Ramos (cell line): ENCODE data around the gene ZNF177.

Experiments used
- in situ Hi-C: fragments of 300-500 bp; cut with MboI; formaldehyde crosslinking; loops from one replicate; pipeline ENCODE4 v1.14.3; 2022; ENCODE audit warnings: low sequenced_read_pairs; ENCODE audit not compliant: unreplicated experiment

The ZNF177 gene

DNA sequence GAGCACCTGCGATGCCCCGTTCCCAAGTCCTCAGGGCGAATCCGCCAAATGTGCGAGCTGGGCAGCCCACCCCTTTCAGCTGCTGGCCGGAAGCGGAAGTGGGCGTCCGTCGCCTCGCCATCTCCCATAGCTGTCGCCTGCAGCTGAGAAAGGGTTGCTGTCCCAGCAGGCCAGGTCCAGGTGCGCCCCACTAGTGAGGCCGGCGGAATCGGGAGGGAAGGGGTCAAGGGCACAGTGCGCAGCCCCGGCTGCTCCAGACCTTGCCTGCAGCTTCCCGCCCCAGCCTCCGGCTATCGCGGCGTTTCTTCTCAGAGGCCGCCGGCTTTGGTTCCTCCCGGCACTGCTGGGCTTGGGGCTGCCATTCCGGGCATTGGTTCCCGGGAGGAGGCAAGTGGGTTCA lies at the start of gene ZNF177:
TSS of gene ZNF177 (plus strand) at position 109 of the 400 bp plus-strand sequence. CDS start 15,299 bp downstream, outside the sequence.
- in situ Hi-C loops = no loop called here

DNA sequence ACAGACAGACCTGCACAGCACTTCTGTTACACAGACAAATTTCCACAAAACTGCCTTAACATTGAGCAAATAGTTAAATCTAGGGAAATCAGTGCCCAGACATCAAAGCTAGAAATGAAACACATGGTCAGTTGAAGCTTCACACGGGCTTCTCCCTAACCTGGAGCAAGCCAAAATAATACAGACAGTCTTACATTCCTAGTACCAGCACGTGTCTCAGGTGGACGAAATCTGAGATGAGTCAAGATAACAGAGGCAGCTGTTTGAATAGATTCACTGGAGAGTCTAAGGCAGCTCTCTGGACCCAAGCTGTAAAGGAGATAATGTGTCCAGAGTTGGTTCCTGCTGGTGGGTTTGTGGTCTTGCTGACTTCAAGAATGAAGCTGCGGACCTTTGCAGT lies 49.1 kb upstream of the ZNF177 start:
- in situ Hi-C loops = loop anchor here (25.0 kb wide), 1 partner anchor 499 kb away; the partner anchor contains the start of gene FBXL12

DNA sequence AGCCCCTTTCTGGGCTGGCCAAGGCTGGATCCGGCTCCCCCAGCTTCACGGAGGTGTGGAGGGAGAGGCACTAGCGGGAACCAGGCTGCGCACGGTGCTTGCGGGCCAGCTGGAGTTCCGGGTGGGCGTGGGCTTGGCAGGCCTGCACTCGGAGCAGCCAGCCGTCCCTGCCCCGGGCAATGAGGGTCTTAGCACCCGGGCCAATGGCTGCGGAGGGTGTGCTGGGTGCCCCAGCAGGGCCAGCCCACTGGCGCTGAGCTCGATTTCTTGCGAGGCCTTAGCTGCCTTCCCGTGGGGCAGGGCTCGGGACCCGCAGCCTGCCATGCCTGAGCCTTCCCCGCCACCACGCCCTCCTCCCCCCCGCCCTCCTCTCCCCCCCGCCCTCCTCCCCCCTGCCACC lies 41.5 kb upstream of the ZNF177 start:
- in situ Hi-C loops = loop anchor here (25.0 kb wide), 1 partner anchor 491 kb away; the partner anchor contains the start of gene FBXL12

DNA sequence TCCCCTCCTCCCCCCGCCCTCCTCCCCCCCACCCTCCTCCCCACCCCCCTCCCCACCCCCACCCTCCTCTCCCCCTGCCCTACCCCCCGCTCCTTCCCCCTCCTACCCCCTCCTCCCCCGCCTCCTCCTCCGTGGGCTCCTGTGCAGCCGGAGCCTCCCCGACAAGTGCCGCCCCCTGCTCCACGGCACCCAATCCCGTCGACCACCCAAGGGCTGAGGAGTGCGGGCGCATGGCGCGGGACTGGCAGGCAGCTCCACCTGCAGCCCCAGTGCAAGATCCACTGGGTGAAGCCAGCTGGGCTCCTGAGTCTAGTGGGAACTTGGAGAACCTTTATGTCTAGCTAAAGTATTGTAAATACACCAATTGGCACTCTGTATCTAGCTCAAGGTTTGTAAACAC lies 41.1 kb upstream of the ZNF177 start:
- in situ Hi-C loops = loop anchor here (25.0 kb wide), 1 partner anchor 491 kb away; the partner anchor contains the start of gene FBXL12

DNA sequence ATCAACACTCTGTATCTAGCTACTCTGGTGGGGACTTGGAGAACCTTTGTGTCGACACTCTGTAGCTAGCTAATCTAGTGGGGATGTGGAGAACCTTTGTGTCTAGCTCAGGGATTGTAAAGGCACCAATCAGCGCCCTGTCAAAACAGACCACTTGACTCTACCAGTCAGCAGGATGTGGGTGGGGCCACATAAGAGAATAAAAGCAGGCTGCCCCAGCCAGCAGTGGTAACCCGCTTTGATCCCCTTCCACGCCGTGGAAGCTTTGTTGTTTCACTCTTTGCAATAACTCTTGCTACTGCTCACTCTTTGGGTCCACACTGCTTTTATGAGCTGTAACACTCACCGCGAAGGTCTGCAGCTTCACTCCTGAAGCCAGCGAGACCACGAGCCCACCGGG lies 40.6 kb upstream of the ZNF177 start:
- in situ Hi-C loops = loop anchor here (25.0 kb wide), 1 partner anchor 490 kb away; the partner anchor contains the start of gene FBXL12

DNA sequence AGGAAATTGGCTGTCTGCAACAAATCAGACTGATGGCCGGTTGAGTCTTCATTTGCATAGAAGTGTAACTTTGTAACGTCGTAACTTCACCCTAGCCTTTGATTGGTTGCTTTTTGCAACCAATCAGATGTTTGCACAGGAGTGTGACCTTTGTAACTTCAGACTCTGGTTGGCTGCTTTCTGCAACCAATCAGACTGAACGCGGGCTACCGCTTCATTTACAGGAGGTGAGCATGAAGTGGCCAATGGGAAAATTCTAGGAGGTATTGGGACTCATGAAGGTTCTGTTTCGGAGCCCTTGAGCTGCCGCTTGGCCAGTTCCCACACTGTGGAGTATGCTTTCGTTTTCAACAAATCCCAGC lies 39.3 kb upstream of the ZNF177 start:
- in situ Hi-C loops = loop anchor here (25.0 kb wide), 1 partner anchor 489 kb away; the partner anchor contains the start of gene FBXL12

DNA sequence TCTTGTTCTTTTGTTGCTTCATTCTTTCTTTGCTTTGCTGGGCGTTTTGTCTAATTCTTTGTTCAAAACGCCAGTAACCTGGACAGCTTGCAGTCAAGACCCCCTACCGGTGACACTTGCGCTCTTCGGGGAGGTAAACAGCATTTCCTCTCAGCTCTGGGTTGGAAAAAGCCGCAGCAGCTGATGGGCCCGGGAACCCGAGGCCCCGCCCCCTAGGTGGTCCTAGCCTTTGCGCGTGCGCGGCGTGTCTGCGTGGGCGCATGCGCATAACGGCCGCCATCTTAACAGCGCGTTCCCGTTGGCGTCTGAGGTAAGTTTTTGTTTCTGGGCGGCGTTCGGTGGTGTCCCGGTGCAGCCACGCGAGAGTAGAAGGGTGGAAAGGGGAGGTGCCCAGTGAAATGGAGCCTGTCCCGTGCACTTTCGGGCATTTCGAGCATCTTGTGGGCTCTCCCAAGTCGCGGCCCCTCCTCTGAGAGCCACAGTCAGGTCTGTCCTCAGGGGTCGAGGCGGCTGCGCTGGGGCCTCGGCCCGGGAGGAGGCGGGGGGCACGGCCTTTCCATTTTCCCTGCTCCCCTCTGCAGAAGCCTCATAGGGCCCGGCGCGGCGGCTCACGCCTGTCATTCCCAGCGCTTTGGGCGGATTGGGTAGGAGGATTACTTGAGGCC lies 38.8 kb upstream of the ZNF177 start, which contains the start of gene ZNF559:
TSS of gene ZNF559 (plus strand) at position 261 of the 665 bp plus-strand sequence. CDS start 14,371 bp downstream, outside the sequence.
- in situ Hi-C loops = loop anchor here (25.0 kb wide), 1 partner anchor 488 kb away; the partner anchor contains the start of gene FBXL12

DNA sequence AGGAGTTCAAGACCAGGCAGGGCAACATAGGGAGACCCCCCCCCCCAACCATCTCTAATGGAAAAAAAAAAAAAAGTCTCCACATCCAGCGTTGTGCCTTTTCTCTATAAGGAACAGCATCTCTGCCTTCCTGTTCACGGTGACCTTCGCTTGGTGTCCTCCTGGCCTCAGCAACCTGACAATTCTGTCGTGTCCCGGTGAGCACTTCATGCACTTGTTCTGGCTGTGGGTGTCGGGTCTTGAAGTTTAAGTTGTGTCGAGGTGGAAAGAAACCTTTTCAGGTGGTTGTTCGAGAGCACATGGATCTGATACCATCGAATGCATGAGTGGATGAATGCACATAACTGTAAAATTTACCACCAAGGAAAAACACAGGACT lies 38.2 kb upstream of the ZNF177 start:
- in situ Hi-C loops = loop anchor here (25.0 kb wide), 1 partner anchor 488 kb away; the partner anchor contains the start of gene FBXL12

DNA sequence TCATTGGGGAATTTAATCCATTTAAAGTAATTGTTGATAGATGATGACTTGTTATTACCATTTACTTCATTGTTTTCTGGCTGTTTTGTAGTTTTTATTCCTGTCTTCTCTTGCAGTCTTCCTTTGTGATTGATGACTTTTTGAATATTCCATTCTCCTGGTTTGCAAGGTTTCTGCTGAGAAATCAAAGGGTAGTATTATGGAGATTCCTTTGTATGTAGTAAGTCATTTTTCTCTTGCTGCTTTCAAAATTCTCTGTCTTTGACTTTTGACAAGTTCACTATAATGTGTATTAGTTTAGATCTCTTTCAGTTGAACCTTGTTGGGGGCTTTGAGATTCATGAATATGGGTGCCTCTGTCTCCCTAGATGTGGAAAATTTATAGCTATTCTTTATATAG lies 32.8 kb upstream of the ZNF177 start:
- in situ Hi-C loops = no loop called here

DNA sequence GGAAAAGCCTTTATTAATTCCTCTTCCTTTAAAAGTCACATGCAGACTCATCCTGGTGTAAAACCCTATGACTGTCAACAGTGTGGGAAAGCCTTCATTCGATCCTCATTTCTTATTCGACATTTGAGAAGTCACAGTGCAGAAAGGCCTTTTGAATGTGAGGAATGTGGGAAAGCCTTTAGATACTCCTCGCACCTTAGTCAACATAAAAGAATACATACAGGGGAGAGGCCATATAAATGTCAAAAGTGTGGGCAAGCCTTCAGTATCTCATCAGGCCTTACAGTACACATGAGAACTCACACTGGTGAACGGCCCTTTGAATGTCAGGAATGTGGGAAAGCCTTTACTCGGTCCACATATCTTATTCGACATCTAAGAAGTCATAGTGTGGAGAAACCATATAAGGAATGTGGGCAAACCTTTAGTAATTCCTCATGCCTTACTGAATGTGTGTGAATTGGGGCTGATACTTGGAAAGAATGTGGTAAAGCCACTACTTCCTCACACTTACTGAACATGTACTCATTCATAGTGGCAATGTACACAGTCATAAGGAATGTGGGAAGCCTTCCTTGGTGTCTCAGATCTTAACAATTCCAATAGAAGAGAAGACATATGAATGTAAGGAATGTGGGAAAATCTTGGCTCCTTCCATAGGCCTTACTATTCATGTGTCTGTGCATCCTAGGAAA lies 20.1 kb upstream of the ZNF177 start:
- in situ Hi-C loops = no loop called here

DNA sequence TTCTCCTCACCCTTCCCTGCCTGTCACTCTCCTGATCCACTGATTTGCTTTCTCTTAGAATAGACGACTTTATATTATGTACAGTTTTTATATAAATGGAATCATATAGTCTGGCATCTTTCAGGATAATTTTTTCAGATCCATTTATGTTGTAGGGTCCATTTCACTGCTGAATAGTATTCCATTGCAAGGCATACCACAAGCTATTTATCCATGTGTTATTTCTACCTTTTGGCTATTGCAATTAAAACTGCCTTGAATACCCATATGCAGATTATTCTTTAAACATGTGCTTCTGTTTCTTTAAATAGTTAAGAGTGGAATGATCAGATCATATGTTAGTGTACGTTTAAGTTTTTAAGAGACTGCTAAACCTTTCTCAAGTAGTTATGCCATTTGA lies 17.8 kb upstream of the ZNF177 start:
- in situ Hi-C loops = no loop called here

DNA sequence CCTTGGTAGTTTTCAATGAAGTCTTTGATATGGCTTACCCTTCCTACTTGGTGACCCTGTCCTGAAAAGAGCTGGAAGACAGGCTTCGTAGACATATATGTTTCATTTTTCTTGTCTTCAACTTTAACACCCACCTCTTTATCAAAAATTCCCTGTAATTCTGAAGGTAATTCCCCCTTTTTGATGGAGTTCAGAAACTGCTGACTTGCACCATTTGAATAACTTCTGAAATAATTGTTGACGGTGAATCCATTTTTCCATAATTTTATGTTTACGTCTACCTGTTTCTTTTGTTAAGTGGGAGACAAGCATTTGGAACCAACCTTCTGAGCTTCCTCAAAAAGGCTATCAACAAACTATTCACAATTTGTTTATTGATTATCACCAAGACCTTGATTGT lies 14.6 kb upstream of the ZNF177 start:
- in situ Hi-C loops = no loop called here

DNA sequence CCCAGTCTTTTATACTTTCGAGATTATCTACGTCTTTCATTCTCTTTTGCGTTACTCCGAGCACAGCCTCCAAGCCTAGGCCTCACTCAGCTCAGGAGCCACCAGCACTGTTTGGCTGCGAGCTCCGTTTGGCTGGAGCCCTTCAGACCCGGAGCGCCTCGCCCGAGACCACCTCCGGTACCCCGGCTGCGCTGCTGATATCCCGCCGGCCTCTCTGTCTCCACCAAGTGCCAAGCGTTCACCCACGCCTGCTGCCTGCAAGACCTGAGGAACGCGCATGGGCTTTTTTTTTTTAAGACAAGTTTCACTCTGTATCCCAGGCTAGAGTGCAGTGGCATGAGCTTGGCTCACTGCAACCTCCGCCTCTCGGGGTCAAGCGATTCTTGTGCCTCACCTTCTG lies 14.1 kb upstream of the ZNF177 start:
- in situ Hi-C loops = no loop called here

DNA sequence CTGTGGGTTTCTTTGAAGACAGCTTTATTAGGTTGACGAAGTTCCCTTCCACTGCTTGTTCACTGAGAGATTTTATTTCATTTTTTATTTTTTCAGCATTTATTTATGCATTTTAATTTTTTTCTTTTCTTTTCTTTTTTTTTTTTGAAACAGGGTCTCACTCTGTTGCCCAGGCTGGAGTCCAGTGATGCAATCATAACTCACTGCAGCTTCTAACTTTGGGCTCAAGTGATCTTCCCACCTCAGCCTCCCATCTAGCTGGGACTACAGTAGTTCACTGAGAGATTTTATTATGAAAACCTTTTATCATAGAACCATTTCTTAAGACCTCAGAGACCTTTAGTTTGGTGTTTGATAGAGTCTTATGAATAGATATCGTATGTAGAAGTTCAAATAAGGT lies 10.3 kb upstream of the ZNF177 start:
- in situ Hi-C loops = no loop called here

DNA sequence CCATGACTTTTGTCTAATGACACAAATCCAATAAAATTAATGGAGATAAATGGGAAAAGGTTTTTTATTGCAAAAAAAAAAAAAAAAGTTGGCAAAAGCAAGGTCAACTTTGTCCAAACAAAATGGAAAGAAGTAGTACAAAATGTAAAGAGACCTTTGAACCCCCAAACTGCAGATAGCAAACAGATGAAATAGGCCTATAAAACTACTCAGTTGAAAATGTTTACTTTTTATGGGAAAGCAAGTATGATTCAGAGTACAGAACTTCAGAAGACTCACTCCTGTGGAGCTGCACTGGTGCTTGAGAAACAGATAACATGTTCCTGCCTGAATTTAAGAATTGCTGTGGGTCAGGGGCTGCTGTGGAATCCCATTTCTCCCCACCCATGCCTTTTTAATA lies 9.8 kb upstream of the ZNF177 start:
- in situ Hi-C loops = no loop called here

DNA sequence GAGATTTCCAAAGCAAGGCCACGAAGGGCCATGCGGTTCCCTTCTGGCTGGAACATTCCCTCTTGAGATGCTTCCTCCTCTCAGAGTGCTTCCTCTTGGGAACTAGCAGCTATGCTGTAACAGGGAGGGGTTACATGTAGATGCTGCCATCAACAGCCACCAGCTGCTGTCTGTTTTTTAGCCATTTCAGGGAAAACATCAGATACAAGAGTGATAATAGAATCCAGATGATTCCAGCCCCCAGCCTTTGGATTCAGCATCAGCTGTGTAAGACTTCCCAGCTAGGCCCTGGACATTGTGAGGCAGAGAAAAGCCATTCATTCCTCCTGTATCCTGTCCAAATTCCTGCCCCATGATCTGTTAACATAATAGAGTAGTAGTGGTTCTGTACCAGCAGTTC lies 8.2 kb upstream of the ZNF177 start:
- in situ Hi-C loops = no loop called here

DNA sequence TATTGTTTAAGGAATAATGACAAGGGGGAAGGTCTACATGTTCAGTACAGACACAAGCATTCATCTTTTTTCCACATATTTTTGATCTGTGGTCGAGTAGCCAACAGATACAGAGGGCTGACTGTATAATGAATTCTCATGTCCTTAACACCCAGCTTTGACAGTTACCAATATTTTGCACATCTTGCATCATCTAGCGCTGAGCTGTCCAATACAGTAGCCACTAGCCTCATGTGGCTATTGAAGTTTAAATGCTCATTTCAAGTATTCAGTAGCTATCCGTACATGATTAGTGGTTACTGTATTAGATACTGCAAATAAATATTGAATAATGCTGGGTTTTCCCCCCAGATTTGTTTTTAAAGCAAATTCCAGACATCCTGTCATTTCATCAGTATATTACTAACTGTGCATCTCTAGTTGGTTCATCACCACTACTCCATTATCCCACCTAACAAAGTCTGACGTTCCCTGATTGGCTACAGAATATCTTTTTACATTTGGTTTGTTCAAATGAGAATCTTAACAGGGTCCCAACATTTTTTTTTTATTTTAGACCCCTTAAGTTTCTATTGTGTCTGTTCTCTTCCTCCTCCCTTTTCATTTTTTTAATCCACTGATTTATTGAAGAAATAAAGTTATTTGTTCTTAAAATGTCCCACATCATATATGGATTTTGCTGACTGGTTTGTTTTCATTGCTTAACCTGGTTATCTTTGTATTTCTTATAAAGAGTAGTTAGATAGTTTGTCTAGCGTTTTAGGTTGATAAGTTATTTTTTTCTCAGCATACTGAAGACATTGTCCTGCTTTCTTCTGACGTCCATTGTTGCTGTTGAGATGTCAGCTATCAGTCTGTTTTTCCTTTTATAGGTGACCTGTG lies 8.2 kb downstream of the ZNF177 start:
- in situ Hi-C loops = no loop called here

DNA sequence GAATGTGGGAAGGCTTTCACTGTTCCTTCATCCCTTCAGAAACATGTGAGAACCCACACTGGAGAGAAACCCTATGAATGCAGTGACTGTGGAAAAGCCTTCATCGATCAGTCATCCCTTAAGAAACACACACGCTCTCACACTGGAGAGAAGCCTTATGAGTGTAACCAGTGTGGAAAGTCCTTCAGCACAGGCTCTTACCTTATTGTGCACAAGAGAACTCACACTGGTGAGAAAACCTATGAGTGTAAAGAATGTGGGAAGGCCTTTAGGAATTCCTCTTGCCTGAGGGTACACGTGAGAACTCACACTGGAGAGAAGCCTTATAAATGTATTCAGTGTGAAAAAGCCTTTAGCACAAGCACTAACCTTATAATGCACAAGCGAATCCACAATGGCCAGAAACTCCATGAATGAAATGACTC lies 18.6 kb downstream of the ZNF177 start:
- in situ Hi-C loops = no loop called here

DNA sequence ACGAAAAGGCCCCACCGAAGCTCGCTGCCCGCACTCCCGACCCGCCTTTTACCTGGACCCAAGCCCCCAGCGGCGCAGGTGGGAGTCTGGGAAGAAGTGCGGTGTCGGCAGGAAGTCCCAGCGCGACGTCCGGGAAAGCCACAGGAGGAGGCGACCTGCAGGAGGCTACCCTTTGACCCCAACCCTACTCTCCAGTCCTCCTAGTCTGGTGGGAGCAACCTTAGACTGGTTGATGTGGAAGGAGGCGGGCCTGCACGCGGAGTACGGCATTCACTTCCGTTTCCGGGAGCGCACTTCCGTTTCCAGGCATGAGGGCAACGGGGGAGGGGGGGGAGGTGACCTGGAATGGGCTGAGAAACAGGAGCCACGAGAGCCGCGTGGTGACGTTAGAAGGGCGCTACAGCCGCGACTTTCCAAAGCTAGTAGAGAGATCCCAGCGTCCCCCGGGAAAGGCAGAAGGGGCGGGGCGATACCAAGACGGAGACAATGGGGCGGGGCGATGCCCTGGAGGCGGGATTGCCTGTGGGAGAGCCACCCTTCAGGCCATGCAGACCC lies 44.1 kb downstream of the ZNF177 start:
- in situ Hi-C loops = no loop called here

DNA sequence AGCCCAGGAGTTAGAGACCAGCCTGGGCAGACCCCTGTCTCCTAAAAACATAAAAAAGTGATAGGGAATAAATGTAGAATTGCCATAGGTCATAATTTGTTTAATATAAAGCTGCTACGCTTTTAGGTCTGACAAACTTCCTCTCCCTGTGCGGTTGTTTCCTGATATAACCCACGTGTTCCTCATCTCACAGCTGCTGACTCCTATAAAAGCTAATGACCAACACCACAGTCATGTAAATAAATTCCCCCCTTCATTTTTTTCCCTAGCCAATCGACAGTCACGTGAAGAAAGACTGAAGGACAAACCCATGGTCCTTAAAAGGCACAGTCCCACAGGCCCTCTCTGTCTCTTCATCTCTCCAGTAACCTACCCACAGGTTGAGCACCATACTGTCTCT lies 45.0 kb downstream of the ZNF177 start:
- in situ Hi-C loops = no loop called here
